Myocyte (in vitro differentiated cells): ENCODE results near the gene C14orf180. TPM values are rescaled to one million over a fixed set of nuclear protein-coding genes. Genes with fewer than 3 reads are reported as not detected.

Experiments used
- DNase-seq: peaks from one replicate; pipeline ENCODE4 v3.0.0-alpha.2; 2012; ENCODE audit warnings: low read depth
- total RNA-seq: library from RNA; depleted of rRNA; stranded (reverse); fragments of >200 nt; gene quantifications from 2 replicates; pipeline ENCODE4 v1.2.3, GENCODE V29; 2014

The C14orf180 gene
- total RNA-seq, 1 donor from 2014 or later: 0.67 TPM

DNA sequence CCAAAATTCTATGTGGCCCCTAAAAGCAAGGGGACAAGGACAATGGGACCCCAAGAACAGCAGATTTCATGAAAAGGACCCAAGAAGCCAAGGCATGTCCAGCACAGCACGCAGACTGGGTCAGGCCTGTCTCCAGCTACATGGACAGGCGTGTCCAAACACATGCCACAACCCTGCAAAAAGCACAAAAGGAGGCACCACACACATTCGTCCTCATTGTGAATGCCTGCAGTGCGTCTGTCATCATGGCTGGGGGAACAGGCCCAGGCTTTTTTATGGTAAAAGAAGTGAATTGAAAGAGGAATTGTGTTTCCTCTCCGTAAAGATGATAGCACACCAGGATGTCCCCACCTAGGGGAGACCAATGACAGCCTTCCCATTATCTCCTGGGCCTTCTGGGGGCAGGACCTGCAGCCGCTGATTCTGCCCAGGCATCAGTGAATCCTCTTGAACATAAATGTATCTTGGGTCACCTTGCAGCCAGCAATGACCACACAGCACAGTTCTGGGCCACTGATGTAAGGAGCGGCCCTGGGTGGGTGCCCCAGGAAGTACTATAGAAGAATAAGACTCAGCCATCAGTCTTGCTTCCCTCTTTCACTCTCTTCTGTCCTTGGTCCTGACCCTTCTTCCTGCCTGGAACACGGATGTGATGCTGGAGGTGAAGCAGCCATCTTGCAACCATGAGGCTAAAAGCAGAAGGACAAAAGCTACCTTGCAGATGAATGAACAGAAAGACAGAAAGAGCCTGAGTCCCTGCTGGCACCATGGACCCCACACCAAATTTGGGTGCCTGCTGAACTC lies 29.8 kb upstream of the C14orf180 start:
- no peak for DNase-seq

DNA sequence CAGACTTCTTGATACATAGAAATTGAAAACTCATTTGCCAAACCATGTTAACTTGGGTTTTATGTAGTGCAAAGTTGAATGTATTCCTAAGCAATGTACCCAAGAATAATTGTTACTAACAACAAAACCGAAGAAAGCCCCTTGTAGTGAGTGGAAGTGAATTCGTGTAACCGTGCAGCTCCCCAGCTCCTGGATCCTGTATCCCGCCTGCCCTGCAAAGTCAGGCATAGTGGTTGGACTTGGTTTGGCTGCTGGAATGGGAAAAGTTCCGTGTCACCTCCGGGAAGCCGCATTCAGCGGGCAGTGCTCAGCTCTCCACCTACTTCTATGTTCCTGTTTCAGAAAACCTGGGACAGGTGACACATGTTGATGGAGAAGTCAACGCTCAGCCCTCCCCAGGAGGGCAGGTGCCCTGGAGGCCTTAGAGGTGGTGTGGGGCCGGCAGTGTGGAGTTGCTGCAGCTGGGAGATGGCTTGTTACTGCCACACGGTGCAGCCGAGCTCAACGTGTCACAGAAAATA lies 29.2 kb upstream of the C14orf180 start:
- DNase-seq: no peak

- no peak for DNase-seq
Measured at GRCh38 chr14:104550861-104551728, 28.5 kb upstream of the C14orf180 start.

GRCh38 chr14:104551851-104552737 lies 27.5 kb upstream of the C14orf180 start:
- no peak for DNase-seq

DNA sequence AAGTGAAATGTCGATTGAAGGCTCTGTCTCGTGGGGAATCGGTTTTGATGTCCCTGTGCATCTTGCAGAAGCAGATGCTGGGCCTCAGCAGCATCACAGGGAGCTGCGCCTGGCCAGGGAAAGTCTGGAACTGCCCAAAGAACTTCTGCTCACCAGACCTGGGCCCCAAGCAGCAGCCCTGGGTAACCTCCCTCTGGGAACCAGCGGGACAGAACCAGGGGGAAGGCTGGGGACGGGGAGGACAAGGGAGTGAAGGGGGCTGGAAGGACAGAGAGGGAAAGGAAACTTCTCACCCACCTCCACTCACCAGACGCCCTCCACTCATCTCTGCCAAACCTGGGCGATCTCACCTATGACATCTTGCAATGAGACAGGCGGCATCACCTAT lies 26.8 kb upstream of the C14orf180 start:
- no peak for DNase-seq

DNA sequence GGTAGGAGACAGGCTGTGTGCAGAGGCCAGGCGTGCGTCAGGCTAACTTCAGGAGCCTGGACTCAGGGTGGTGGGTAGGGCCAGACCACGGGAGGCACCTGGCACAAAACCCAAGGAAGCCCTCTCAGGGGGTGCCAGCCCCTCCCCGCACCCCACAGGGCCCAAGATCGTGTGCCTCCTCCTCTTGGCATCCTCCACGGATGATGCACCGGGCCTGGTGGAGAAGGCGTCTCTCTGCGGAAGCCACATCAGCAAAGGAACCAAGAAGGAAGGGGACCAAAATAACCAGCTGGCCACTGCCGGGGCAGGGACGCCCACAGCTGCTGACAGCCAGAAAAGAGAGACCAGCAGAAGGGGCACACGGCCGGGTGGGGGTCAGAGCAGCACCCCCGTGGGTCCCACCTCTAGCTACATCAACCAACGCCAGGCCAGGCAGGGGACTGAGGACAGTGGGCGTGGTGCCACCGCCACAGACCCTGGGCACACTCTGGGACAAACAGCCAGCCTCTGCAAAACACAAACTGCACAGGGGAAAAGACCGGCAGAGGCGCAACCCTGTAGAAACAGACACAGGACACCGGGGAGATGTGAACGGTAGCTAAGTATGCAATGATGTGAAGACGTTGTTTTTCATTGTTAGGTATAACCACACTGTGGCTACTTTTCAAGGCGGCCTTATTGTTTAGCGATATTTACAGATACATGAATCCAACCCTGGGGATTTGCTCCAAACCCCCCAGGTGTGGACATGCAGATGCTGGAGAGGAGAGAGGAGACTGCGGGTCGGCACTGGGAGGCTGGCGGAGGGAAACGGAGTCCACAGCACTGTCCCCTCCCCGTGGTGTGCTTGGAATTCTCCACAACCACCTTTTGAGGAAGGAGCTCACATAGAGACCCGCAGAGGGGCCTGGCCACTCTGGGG lies 26.1 kb upstream of the C14orf180 start:
- DNase-seq: no peak

DNA sequence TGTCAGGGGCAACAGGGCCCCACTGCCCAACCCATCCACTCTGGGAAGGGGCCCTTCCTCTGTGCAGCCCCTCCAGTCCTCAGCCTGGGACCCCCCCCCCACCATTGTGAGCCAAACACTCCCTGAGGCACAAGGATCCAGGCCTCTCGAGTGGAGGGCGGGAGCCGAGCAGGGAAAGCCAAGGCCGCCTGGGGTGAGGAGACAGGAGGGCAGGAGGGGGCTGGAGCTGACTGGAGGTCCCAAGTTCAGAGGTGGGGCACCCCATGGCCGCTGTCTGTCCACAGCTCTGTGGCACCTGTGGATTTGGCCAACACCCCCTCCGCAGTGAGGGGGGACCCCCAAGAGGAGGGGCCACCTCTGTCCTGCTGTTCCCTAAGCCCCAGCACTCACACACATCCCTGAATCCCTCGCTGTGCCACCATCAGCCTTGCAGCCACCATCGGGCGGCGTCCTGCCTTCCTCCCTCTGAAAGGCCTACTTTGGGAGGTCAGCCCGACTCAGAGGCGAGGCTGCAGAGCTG lies 25.4 kb upstream of the C14orf180 start:
- no peak for DNase-seq

DNA sequence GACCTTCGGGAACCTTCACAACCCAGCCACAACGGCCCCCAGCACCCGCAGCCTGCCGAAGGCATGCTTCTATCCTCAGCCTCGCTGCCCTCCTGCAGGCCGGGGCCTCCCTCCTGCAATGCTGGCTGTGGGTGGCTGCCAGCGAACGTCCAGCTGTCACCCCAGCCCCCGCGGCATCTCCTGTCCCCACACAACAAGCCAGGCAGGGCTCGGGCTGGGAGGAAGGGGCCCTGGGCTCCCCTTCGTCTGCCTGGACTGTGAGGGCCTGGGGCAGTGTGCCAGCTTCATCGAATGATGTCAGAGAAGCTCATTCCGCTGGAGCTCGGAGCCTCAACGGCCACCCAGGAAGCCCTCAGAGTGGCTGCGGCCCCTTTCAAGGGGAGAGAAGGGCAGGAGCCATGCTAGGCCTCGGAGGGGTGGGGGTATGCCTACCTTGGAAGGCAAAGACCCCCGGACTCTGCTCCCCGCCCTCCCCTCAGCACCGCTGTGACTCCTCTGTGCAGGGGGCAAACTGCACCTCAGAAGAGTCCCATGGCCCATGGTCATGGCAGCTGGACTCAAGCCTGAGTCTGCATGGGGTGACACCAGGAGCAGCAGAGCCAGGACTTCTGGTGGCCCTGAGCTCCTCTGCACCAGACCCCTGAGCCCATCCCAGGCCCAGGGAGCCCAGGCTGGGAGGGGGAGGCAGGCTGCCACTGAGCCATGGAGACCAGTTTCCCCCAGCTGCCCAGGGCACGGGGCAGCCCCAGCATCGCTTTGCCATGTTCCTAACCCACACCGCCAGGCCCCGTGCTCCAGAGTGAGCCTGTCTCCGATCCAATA lies 24.7 kb upstream of the C14orf180 start:
- DNase-seq: no peak

DNA sequence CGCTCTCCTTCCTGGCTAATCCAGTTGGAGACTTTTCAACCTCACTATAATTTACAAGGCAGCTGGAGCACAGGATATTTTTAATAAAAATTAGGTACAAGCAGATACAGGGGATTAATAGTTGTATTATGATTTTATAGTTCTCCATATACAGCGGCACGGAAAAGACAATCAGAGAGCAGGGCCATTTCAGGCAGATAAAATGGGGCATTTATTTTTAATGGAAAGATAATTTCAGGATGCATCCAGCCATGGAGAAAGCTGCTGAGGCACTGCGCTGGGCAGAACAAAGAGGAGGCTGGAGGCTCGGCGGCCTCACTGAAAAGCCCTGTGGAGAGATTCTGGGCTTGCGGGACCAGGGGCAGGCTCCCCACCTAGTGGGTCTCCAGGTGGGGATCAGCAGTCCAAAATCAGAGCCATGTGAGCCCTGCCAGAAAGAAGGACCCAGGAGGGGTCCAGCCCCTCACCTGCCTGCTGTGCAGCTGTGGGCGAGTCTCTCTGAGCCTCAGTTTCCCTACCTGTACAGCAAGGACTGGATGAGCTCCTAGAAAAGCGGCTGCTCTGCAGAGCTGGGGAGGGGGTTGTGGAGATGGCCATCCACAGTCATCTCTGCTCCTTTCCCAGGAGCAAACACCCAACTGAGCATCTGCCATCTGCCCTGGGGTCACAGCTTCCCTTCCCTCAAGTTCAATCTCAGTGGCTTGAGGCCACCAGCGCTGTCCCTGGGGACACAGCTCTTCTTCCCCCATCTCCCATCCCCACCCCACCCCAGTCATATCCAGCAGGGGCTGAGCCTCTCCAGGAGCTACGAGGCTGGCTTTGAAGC lies 23.9 kb upstream of the C14orf180 start:
- no peak for DNase-seq

DNA sequence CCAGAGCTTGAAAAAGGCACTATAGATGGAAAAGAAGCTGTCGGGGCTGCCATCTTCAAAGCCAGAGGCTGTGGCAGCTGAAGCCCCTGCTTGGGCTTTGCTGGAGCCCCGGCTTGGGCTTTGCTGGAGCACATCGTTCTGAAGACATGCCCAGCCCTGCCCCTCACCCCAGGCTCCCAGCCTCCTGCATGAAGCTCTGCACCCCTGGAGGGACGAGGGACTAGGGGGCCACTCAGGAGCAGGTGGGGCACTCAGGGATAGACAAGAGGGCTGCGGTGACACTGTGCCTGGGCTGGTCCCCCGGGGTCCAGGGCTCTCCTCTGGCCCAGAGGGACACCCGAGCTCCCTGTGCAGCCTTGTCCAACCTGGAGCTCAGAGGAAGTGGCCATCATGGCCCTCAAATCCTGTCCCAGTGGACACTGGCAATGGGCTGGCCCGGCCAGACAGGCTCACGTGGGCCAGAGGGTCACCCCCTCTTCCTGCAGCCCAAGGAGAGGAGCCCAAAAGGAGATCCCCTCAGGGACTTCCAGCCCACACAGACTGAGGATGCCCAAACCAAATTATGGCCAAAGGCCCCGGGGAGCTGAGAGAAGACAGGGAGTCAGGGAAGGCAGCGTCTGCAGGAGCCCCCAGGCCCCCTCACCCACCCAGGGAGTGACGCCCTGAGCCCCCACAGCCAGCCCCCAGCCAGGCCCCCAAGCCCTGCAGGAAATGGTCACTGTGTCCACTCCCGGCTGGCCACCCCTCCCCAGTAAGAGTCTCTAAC lies 23.1 kb upstream of the C14orf180 start:
- no peak for DNase-seq

DNA sequence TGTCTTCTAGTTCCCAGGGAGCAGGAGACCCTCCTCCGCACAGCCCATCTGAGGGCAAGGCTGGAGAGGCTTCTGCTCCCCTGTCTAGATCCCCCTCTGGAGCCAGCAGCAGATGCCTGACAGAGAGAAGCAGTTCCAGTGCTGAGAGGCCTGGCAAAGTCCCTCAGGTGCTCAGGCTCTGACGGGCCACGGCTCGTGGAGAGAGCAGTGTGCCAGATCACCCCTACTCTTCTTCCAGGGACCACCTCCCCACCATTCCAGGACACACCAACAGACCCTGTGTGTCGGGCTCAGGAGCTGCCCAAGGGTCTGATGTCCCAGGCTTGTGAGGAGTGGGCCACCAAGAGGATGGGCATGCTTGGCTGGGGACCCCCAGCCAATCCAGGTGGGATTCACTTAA lies 22.5 kb upstream of the C14orf180 start:
- no peak for DNase-seq

- DNase-seq: no peak
Measured at GRCh38 chr14:104557766-104558165, 21.8 kb upstream of the C14orf180 start.

DNA sequence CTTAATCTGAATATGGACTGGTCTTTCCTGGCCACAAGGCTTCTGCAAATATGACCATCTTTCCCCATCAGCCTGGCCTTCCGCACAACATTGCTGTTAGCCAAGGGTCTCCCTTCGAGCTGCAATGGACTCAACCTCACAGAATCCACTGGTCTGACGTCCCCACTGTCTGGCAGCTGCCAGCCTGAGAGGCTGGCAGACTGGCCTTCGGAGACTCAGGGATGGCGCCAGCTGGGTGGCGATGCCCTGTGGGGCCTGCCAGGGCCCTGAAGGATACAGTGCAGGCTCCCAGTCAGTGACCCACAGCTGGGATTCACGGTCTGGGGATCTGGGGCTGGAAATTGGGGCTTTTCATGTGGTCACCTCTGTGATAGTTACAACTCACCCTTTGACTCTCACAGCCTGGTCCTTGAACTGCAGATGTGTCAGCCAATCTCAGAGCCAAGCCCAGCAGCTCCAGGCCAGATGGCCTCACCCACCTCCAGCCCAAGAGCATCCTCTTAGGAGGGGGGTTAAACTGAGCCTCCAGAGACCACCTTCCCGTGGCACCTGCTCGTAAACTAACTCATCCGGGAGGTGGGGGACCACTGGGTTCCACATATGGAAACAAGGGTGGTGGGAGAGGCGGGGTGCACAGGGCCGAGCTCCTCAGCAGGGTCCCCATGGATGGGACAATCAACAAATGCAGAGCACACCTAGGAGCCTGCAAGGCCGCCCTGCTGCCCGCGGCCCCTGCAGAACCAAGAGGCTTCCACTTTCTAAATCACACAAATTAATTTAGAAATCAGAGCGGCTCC lies 21.1 kb upstream of the C14orf180 start:
- no peak for DNase-seq

DNA sequence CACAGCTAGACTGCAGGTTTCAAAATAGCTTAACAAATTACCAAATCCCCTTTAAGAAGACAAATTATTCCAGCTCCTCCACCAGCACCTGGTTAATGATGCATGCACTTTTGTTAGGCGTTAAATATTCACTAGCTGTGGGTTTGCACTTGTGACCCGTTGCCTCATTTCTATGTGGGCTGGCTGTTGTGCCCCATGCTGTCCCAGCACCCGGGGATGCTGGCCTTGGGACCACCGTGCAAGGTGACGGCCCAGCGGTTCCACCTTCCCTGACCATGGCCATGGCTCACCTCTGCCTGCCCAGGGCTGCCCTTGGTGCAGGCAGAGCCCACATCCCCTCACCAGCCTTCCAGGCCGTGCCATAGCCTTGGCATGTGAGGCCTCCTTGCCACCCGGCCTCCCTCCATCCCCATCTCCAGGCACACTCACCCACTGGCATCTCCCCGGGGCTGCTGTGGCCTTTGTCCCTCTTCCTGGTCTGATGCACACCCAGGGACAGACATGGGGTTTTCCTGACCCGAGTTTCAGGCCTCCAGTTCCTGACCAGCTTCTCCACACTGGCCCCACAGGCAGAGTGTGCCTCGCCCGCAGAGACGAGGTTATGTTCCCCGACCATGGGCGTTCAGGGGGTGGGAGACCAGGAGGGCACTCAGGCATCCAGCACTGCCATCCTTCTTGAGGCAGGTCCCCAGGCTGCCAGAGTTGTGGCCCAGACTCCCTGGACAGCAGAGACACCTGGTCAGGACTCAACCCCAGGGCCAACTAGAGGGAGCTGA lies 20.3 kb upstream of the C14orf180 start:
- DNase-seq: no peak

DNA sequence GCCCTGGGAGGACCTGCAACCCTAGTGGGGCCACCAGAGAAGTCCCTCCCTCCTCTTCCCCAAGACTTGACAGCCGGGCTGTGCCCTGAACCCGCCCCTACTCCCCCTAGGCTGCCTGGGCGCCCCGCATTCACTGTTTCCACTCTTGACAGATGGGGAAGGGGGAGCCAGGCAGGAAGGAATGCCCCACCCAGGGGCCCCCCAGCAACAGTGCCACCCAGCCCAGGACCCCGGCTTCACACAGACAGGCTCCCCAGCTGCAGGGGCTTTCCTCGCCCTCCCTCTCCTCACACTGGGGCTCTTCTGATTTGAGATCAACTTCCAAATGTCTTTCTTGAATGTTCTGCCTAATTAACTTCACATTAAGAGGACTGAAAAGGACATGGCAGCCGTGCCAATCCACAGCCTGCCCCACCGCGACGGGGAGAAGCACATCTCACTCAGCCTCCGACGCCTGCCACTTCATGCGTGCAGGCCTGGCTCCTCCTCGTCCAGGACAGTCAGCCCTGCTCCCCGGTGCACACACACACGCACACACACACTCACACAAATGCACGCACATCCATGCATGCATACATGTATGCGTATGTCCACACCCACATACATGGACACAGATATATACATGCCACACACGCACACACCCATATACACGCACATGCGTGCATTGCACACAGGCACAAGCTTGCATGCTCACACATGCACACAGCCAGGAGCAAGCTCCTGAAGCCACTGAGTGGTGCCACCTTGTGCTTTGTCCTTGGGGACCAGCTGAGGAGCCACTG lies 19.6 kb upstream of the C14orf180 start:
- no peak for DNase-seq
